Testis (tissue), 2 donors: ENCODE measurements around the gene SIMC1.

Source experiments
- POLR2A ChIP-seq: fragments of 450-650 bp; IDR thresholded peaks from one replicate; pipeline ENCODE4 v1.6.1; 2017; ENCODE audit warnings: antibody characterized with exemption, mild to moderate bottlenecking, moderate library complexity
- TF ChIP-seq, protein P1 (sequence below), 3 experiments: fragments of 450-650 bp in 2 of 3; fragments of 200-600 bp in 1 of 3; sonication (generic) in 1 of 3; IDR thresholded peaks; one replicate each; pipeline ENCODE4 v1.5.1; 2016 to 2019; ENCODE audit warnings: antibody characterized with exemption in 3 of 3, mild to moderate bottlenecking in 2 of 3, moderate library complexity in 1 of 3

DNA sequence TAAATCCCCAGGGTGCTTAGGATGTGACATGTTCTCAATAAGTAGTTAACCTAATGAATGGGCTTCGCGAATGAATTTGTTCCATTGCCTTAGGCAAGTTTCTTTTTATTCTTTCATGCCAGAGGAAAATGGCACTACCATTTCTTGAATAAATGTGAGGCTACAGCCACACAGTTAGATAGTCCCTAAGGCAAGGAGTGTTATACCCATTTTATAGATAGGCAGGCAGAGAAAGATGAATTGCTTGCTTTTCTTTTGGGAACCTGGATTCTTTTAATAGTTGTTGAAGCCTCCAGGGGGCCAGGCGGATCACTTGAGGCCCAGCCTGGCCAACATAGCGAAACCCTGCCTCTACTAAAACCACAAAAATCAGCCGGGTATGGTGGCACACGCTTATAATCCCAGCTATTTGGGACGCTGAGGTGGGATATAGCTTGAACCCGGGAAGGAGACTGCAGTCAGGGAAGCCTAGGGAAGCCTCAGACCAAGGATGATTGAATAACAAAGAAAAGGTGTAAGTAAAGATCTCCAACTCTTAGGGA is 149.2 kb downstream of the SIMC1 start:
- TF ChIP-seq, protein P1, sequence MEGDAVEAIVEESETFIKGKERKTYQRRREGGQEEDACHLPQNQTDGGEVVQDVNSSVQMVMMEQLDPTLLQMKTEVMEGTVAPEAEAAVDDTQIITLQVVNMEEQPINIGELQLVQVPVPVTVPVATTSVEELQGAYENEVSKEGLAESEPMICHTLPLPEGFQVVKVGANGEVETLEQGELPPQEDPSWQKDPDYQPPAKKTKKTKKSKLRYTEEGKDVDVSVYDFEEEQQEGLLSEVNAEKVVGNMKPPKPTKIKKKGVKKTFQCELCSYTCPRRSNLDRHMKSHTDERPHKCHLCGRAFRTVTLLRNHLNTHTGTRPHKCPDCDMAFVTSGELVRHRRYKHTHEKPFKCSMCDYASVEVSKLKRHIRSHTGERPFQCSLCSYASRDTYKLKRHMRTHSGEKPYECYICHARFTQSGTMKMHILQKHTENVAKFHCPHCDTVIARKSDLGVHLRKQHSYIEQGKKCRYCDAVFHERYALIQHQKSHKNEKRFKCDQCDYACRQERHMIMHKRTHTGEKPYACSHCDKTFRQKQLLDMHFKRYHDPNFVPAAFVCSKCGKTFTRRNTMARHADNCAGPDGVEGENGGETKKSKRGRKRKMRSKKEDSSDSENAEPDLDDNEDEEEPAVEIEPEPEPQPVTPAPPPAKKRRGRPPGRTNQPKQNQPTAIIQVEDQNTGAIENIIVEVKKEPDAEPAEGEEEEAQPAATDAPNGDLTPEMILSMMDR (IDR thresholded peaks at IDR 0.05) = no peak
- TF ChIP-seq POLR2A = no peak
